Vagina (tissue), 2 donors: ENCODE measurements around the gene RHEX. TPM values are rescaled to one million over a fixed set of nuclear protein-coding genes. Genes with fewer than 3 reads are reported as not detected.
"Not testable (repeated sequence)": the region's sequence is repeated elsewhere in the genome, so short reads cannot be mapped to it uniquely, and the experiment has no call there.

Experiments
- DNase-seq, 2 donors: peaks; one replicate each; pipeline ENCODE4 v3.0.0-alpha.2; 2017; ENCODE audit errors: extremely low spot score in 2 of 2
- H3K27ac ChIP-seq: fragments of 200-600 bp; sonication (generic); one replicate; pipeline ENCODE4 v1.5.1; 2019
- H3K27me3 ChIP-seq: fragments of 200-600 bp; sonication (generic); one replicate; pipeline ENCODE4 v1.5.1; 2019
- H3K36me3 ChIP-seq, 2 donors: fragments of 200-600 bp; sonication (generic); one replicate each; pipeline ENCODE4 v1.5.1; 2017 to 2019
- H3K4me1 ChIP-seq: fragments of 200-600 bp; sonication (generic); one replicate; pipeline ENCODE4 v1.5.1; 2019
- H3K4me3 ChIP-seq, 2 donors: fragments of 200-600 bp; sonication (generic); 1 replicate in 1 of 2; 2 replicates in 1 of 2; pipeline ENCODE4 v1.5.1; 2016 to 2019
- H3K9me3 ChIP-seq: fragments of 200-600 bp; sonication (generic); one replicate; pipeline ENCODE4 v1.5.1; 2019
- CTCF ChIP-seq, 3 experiments: fragments of 450-650 bp in 2 of 3; fragments of 200-600 bp in 1 of 3; sonication (generic) in 1 of 3; IDR thresholded peaks; one replicate each; pipeline ENCODE4 v1.5.1; 2017 to 2019; ENCODE audit warnings: antibody characterized with exemption in 3 of 3, mild to moderate bottlenecking in 2 of 3, moderate library complexity in 2 of 3
- POLR2A ChIP-seq, 2 donors: fragments of 450-650 bp; IDR thresholded peaks; one replicate each; pipeline ENCODE4 v1.6.1; 2017; ENCODE audit warnings: antibody characterized with exemption in 2 of 2, mild to moderate bottlenecking in 2 of 2, moderate library complexity in 2 of 2
- POLR2AphosphoS5 ChIP-seq, 2 donors: sonication (generic); formaldehyde crosslinking; IDR thresholded peaks; one replicate each; pipeline ENCODE4 v1.9.0; 2017; ENCODE audit warnings: antibody characterized with exemption in 2 of 2, mild to moderate bottlenecking in 2 of 2, low read depth in 1 of 2; ENCODE audit not compliant: insufficient read depth in 1 of 2
- intact Hi-C: fragments of 100-400 bp; cut with DNase I; formaldehyde crosslinking; loops from one replicate; pipeline ENCODE4 v1.15.1; 2023
- total RNA-seq: library from RNA; depleted of rRNA; stranded (reverse); fragments of >200 nt; gene quantifications from one replicate; pipeline ENCODE4 v1.2.3, GENCODE V29; 2016

The RHEX gene
- total RNA-seq, result 1.7 TPM

- H3K4me3 ChIP-seq, intact Hi-C loops, H3K36me3 ChIP-seq, H3K27me3 ChIP-seq, H3K27ac ChIP-seq, DNase-seq, H3K4me1 ChIP-seq, H3K9me3 ChIP-seq: not testable (repeated sequence)
Measured at GRCh38 chr1:206052919-206053610, at the start of gene RHEX. Gene RHEX, plus strand, starts transcription at chr1:206053173. Its CDS starts 44,656 bp downstream, at chr1:206097829.

GRCh38 chr1:206003854-206004800 is 48.8 kb upstream of the RHEX start:
- Histone ChIP-seq H3K9me3 (no peaks in the 10 kb centered on the region), H3K27ac (peak overlapping the region; percentile 89), H3K27me3 (no peaks in the 10 kb centered on the region), H3K4me1 (peaks cover 52% of the 10 kb centered on the region), H3K4me3 (no peak overlapping the region), H3K36me3 (no peaks in the 10 kb centered on the region)
- DNase-seq, result no peak
- intact Hi-C loops, result no loop called here
- TF ChIP-seq POLR2A (IDR thresholded peaks at IDR 0.05) (no peak), POLR2AphosphoS5 (IDR thresholded peaks at IDR 0.05; ENCODE audit: insufficient read depth in 1 of 2, low read depth in 1 of 2) (no peak), CTCF (IDR thresholded peaks at IDR 0.05) (no peak)

GRCh38 chr1:206004826-206005225 is 48.1 kb upstream of the RHEX start:
- peak in 1 of 2 donors; percentile 80 for DNase-seq
- H3K4me3 ChIP-seq, result no peak overlapping the region
- intact Hi-C loops, result no loop called here
- H3K4me1 ChIP-seq, result peaks cover 46% of the 10 kb centered on the region
- no peaks in the 10 kb centered on the region for H3K36me3 ChIP-seq
- H3K27ac ChIP-seq, result peak overlapping the region; percentile 89
- H3K9me3 ChIP-seq, result no peaks in the 10 kb centered on the region
- H3K27me3 ChIP-seq, result no peaks in the 10 kb centered on the region
- TF ChIP-seq POLR2AphosphoS5 (IDR thresholded peaks at IDR 0.05; ENCODE audit: insufficient read depth in 1 of 2, low read depth in 1 of 2) (peak in 1 of 2 donors; percentile 25), POLR2A (IDR thresholded peaks at IDR 0.05) (no peak), CTCF (IDR thresholded peaks at IDR 0.05) (no peak)

GRCh38 chr1:206005234-206005633 is 47.7 kb upstream of the RHEX start:
- DNase-seq, result no peak
- no peak overlapping the region for H3K27ac ChIP-seq
- no peaks in the 10 kb centered on the region for H3K27me3 ChIP-seq
- H3K9me3 ChIP-seq, result no peaks in the 10 kb centered on the region
- intact Hi-C loops, result no loop called here
- peaks cover 42% of the 10 kb centered on the region for H3K4me1 ChIP-seq
- no peaks in the 10 kb centered on the region for H3K36me3 ChIP-seq
- no peak for TF ChIP-seq POLR2A (IDR thresholded peaks at IDR 0.05)
- no peak for TF ChIP-seq POLR2AphosphoS5 (IDR thresholded peaks at IDR 0.05; ENCODE audit: insufficient read depth in 1 of 2, low read depth in 1 of 2)
- TF ChIP-seq CTCF (IDR thresholded peaks at IDR 0.05), result no peak
- no peak overlapping the region for H3K4me3 ChIP-seq

GRCh38 chr1:206005778-206006180 is 47.2 kb upstream of the RHEX start:
- DNase-seq, result no peak
- Histone ChIP-seq H3K9me3 (no peaks in the 10 kb centered on the region), H3K27ac (no peak overlapping the region), H3K4me1 (peaks cover 36% of the 10 kb centered on the region), H3K4me3 (no peak overlapping the region), H3K27me3 (no peaks in the 10 kb centered on the region), H3K36me3 (no peaks in the 10 kb centered on the region)
- intact Hi-C loops, result no loop called here
- TF ChIP-seq CTCF (IDR thresholded peaks at IDR 0.05), result no peak
- no peak for TF ChIP-seq POLR2A (IDR thresholded peaks at IDR 0.05)
